ENCODE data around the gene TLR8.

- TF ChIP-seq ZNF70 (CRISPR knock-in tag; IDR thresholded peaks at IDR 0.05) (no peak), TCF4 (CRISPR knock-in tag; IDR thresholded peaks at IDR 0.05; ENCODE audit: borderline replicate concordance) (no peak), ARNTL (CRISPR knock-in tag; IDR thresholded peaks at IDR 0.05; ENCODE audit: borderline replicate concordance, low read depth) (no peak), BACH2 (CRISPR knock-in tag; IDR thresholded peaks at IDR 0.05; ENCODE audit: borderline replicate concordance) (no peak), RARB (CRISPR knock-in tag; IDR thresholded peaks at IDR 0.05) (no peak), PPARA (CRISPR knock-in tag; IDR thresholded peaks at IDR 0.05; ENCODE audit: borderline replicate concordance) (no peak), CSRNP3 (CRISPR knock-in tag; IDR thresholded peaks at IDR 0.05) (no peak), ZNF565 (CRISPR knock-in tag; conservative IDR thresholded peaks at IDR 0.05; ENCODE audit: low read depth) (no peak), CSDC2 (CRISPR knock-in tag; IDR thresholded peaks at IDR 0.05) (no peak), GLIS3 (CRISPR knock-in tag; IDR thresholded peaks at IDR 0.05) (no peak)
- TF ChIP-seq, protein P1, sequence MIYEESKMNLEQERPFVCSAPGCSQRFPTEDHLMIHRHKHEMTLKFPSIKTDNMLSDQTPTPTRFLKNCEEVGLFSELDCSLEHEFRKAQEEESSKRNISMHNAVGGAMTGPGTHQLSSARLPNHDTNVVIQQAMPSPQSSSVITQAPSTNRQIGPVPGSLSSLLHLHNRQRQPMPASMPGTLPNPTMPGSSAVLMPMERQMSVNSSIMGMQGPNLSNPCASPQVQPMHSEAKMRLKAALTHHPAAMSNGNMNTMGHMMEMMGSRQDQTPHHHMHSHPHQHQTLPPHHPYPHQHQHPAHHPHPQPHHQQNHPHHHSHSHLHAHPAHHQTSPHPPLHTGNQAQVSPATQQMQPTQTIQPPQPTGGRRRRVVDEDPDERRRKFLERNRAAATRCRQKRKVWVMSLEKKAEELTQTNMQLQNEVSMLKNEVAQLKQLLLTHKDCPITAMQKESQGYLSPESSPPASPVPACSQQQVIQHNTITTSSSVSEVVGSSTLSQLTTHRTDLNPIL (CRISPR knock-in tag; IDR thresholded peaks at IDR 0.05; ENCODE audit: low read depth), result no peak
- TF ChIP-seq, protein P2, sequence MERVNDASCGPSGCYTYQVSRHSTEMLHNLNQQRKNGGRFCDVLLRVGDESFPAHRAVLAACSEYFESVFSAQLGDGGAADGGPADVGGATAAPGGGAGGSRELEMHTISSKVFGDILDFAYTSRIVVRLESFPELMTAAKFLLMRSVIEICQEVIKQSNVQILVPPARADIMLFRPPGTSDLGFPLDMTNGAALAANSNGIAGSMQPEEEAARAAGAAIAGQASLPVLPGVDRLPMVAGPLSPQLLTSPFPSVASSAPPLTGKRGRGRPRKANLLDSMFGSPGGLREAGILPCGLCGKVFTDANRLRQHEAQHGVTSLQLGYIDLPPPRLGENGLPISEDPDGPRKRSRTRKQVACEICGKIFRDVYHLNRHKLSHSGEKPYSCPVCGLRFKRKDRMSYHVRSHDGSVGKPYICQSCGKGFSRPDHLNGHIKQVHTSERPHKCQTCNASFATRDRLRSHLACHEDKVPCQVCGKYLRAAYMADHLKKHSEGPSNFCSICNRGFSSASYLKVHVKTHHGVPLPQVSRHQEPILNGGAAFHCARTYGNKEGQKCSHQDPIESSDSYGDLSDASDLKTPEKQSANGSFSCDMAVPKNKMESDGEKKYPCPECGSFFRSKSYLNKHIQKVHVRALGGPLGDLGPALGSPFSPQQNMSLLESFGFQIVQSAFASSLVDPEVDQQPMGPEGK (CRISPR knock-in tag; IDR thresholded peaks at IDR 0.05; ENCODE audit: borderline replicate concordance), result no peak
Observed at GRCh38 chrX:12871257-12871656, 35.2 kb upstream of the TLR8 start.
